AG04450 (cell line): Measurements from ENCODE around the gene HAT1. TPM values are rescaled to one million over a fixed set of nuclear protein-coding genes. Genes with fewer than 3 reads are reported as not detected.

ENCODE experiments used
- CTCF ChIA-PET: fragments of 300-600, 350-600 bp; formaldehyde crosslinking; extraction: SDS; loops from one replicate; lab custom pipeline; 2022; ENCODE audit warnings: antibody characterized with exemption, inconsistent platforms; lab: Charles Lee
- POLR2A ChIA-PET: fragments of 350-600 bp; formaldehyde crosslinking; extraction: SDS; loops from one replicate; lab custom pipeline; 2021; ENCODE audit warnings: antibody characterized with exemption, inconsistent platforms; lab: Yijun Ruan, JAX
- DNase-seq: peaks from one replicate; pipeline ENCODE4 v3.0.0-alpha.2; 2011; ENCODE audit warnings: low read depth, low spot score
- H3K27ac ChIP-seq: one replicate; pipeline ENCODE4 v1.5.1; 2012; ENCODE audit warnings: low read depth, low read length, control low read depth
- H3K27me3 ChIP-seq: one replicate; pipeline ENCODE4 v1.6.0; 2012; ENCODE audit warnings: low read length; ENCODE audit not compliant: control insufficient read depth, insufficient read depth
- H3K4me3 ChIP-seq: 2 replicates; pipeline ENCODE4 v1.5.1; 2011; ENCODE audit warnings: mild to moderate bottlenecking, low read depth, low read length, control low read depth
- H3K9me3 ChIP-seq: 2 replicates; pipeline ENCODE4 v1.5.1; 2012; ENCODE audit warnings: low read length; ENCODE audit not compliant: control insufficient read depth, insufficient read depth
- CTCF ChIP-seq: IDR thresholded peaks from 2 replicates; pipeline ENCODE4 v1.5.1; 2011; ENCODE audit warnings: low read depth, low read length, control low read depth, inconsistent platforms
- polyA minus RNA-seq: library from RNA; depleted of rRNA, polyadenylated mRNA; stranded (reverse); fragments of >200 nt; gene quantifications from 2 replicates; pipeline ENCODE4 v1.2.3, GENCODE V29; 2011; rRNA and poly(A)+ RNA removed
- polyA plus RNA-seq: library from polyadenylated mRNA; depleted of rRNA; stranded (reverse); fragments of >200 nt; gene quantifications from 2 replicates; pipeline ENCODE4 v1.2.3, GENCODE V29; 2011; rRNA removed

The HAT1 gene
- 36.4 and 56.0 TPM in 2 replicates for polyA plus RNA-seq
- 10.9 and 19.6 TPM in 2 replicates for polyA minus RNA-seq

- CTCF ChIA-PET = interaction anchor here (0.6 to 1.5 kb wide), 2 partner anchors 26 to 184 kb away, joined by 3 read pairs; no protein-coding TSS in a partner anchor
- no peaks in the 10 kb centered on the region for H3K9me3 ChIP-seq
- H3K27me3 ChIP-seq = no peaks in the 10 kb centered on the region
- peak within 1 kb of the TSS; percentile 92 for H3K4me3 ChIP-seq
- H3K27ac ChIP-seq = peak within 1 kb of the TSS; percentile 85
- DNase-seq = peak; percentile 92
- TF ChIP-seq CTCF = no peak
- POLR2A ChIA-PET = interaction anchor here (0.6 to 1.3 kb wide), 6 partner anchors 8 to 179 kb away, joined by 3 to 9 read pairs (median 3); partner anchors contain the start of genes DLX1 and SLC25A12
These were observed at the start of gene HAT1 for GRCh38 chr2:171922230-171923022. Gene HAT1 (plus strand): TSS chr2:171922461. CDS start chr2:171922501, 40 bp downstream.

- Histone ChIP-seq H3K4me3 (no peak overlapping the region), H3K9me3 (no peaks in the 10 kb centered on the region; the same call in none of the 2 replicates), H3K27me3 (no peaks in the 10 kb centered on the region), H3K27ac (no peak overlapping the region)
- ChIA-PET CTCF (no interaction called here), POLR2A (no interaction called here)
- DNase-seq = no peak
- no peak for TF ChIP-seq CTCF
These were observed 47.7 kb upstream of the HAT1 start for GRCh38 chr2:171874517-171874916.

GRCh38 chr2:171874963-171875362, 47.3 kb upstream of the HAT1 start:
- ChIA-PET CTCF (no interaction called here), POLR2A (no interaction called here)
- H3K27me3 ChIP-seq = no peaks in the 10 kb centered on the region
- no peaks in the 10 kb centered on the region; the same call in none of the 2 replicates for H3K9me3 ChIP-seq
- H3K27ac ChIP-seq = no peak overlapping the region
- no peak for DNase-seq
- no peak for TF ChIP-seq CTCF
- no peak overlapping the region for H3K4me3 ChIP-seq

GRCh38 chr2:171878481-171878993, 43.7 kb upstream of the HAT1 start:
- ChIA-PET CTCF (no interaction called here), POLR2A (no interaction called here)
- DNase-seq = no peak
- Histone ChIP-seq H3K27me3 (no peaks in the 10 kb centered on the region), H3K27ac (no peak overlapping the region), H3K4me3 (no peak overlapping the region), H3K9me3 (no peaks in the 10 kb centered on the region; the same call in none of the 2 replicates)
- TF ChIP-seq CTCF = no peak

GRCh38 chr2:171879865-171880264, 42.4 kb upstream of the HAT1 start:
- no peak for DNase-seq
- CTCF ChIA-PET = no interaction called here
- Histone ChIP-seq H3K9me3 (no peaks in the 10 kb centered on the region; the same call in none of the 2 replicates), H3K27me3 (no peaks in the 10 kb centered on the region), H3K4me3 (no peak overlapping the region), H3K27ac (no peak overlapping the region)
- TF ChIP-seq CTCF = no peak
- POLR2A ChIA-PET = no interaction called here
